GM06990 (cell line): ENCODE data around the gene PARK7.

Experiments used
- DNase-seq: peaks from one replicate; pipeline ENCODE4 v3.0.0-alpha.2; 2011; ENCODE audit not compliant: insufficient read length; ENCODE audit errors: extremely low read depth
- H3K27me3 ChIP-seq: replicated peaks from 2 replicates; pipeline ENCODE4 v1.6.0; 2011; ENCODE audit warnings: low read length; ENCODE audit not compliant: control insufficient read depth, insufficient read depth
- H3K36me3 ChIP-seq: 2 replicates; pipeline ENCODE4 v1.5.1; 2011; ENCODE audit warnings: low read length; ENCODE audit not compliant: control insufficient read depth, insufficient read depth
- H3K4me3 ChIP-seq: replicated peaks from 2 replicates; pipeline ENCODE4 v1.5.1; 2011; ENCODE audit warnings: low read depth, mild to moderate bottlenecking, control low read depth, low read length
- TF ChIP-seq, protein P1 (sequence below): IDR thresholded peaks from 2 replicates; pipeline ENCODE4 v1.5.1; 2011; ENCODE audit warnings: low read length, control low read depth, mild to moderate bottlenecking, inconsistent platforms; ENCODE audit not compliant: insufficient read depth, poor library complexity, severe bottlenecking

The PARK7 gene

GRCh38 chr1:8004803-8005573 is 43.5 kb downstream of the PARK7 start:
- TF ChIP-seq, protein P1, sequence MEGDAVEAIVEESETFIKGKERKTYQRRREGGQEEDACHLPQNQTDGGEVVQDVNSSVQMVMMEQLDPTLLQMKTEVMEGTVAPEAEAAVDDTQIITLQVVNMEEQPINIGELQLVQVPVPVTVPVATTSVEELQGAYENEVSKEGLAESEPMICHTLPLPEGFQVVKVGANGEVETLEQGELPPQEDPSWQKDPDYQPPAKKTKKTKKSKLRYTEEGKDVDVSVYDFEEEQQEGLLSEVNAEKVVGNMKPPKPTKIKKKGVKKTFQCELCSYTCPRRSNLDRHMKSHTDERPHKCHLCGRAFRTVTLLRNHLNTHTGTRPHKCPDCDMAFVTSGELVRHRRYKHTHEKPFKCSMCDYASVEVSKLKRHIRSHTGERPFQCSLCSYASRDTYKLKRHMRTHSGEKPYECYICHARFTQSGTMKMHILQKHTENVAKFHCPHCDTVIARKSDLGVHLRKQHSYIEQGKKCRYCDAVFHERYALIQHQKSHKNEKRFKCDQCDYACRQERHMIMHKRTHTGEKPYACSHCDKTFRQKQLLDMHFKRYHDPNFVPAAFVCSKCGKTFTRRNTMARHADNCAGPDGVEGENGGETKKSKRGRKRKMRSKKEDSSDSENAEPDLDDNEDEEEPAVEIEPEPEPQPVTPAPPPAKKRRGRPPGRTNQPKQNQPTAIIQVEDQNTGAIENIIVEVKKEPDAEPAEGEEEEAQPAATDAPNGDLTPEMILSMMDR = no peak
- Histone ChIP-seq H3K4me3 (no peak overlapping the region), H3K36me3 (peaks cover 1% of the 10 kb centered on the region; the same call in 1 of the 2 replicates), H3K27me3 (no peaks in the 10 kb centered on the region)
- DNase-seq = no peak

DNA sequence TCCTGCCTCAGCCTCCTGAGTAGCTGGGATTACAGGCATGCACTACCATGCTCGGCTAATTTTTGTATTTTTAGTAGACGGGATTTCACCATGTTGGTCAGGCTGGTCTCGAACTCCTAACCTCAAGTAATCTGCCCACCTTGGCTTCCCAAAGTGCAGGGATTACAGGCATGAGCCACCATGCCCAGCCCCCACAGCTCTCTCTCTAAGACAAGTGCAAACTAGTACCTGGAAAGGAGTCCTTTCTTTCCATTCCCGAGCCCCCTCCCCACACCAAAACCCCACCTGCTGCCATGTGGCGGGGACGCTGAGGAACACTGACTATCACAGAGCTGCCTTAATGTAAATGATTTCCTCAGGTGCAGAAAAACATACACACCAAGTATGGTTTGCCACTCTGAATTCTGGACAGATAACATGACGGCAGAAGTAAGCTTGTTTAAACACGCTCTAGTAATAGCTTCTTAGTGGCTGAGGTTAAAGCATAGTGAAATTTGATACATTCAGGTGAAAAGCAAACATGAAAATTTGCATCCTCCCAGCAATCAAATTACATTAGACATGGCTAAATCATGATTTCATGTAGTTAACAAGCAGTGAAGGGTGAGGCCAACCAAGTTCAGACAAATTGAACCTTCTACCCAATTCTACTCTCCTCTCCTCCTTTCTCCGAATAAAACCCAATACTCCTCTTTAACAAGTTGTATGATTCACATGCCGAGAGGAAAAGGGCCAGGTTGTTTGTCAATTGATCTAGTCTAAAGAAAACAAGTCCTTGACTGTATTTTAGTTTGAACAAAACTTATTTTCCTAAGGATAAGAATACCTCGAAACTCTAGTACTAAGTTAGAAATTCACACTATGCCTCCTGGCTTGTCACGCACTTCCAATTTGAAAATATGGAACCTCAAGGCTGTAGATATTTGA is 44.8 kb downstream of the PARK7 start:
- H3K4me3 ChIP-seq = no peak overlapping the region
- DNase-seq = no peak
- H3K27me3 ChIP-seq = no peaks in the 10 kb centered on the region
- peaks cover 1% of the 10 kb centered on the region; the same call in 1 of the 2 replicates for H3K36me3 ChIP-seq
- TF ChIP-seq, protein P1 = no peak

DNA sequence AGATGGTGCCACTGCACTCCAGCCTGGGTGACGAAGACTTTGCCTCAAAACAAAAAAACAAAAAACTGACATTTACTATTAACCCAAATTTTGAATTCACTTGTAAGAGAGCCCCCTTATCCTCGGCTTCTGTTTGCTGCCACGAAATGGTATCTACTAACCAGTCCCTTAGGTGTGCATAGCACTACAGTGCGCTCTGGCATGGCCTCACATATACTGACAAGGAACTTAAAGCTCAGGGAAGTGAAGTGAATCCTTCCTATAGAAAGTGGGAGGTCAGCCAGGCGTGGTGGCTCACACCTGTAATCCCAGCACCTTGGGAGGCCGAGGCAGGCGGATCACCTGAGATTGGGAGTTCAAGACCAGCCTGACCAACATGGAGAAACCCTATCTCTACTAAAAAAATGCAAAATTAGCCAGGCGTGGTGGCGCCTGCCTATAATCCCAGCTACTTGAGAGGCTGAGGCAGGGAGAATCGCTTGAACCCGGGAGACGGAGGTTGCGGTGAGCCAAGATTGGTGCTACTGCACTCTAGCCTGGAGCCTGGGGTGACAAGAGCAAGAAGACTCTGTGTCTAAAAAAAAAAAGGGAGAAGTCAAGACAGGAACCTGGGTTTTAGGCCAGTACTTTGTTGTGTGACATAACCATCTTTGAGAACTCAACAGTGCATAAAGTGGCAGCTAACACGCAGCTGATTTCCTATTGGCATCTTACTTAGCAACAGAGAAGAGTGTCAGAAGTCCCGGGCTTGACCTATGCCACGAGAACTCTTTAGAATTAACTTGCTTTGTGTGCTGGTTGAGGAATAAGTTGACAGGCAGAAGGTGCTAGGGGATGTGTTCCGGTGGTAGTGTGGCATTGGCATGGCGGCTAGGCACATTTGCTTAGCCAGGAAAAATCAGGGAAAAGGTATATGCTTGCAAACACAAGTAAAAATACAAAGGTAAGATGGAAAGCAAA is 47.8 kb downstream of the PARK7 start:
- TF ChIP-seq, protein P1 = no peak
- DNase-seq = no peak

DNA sequence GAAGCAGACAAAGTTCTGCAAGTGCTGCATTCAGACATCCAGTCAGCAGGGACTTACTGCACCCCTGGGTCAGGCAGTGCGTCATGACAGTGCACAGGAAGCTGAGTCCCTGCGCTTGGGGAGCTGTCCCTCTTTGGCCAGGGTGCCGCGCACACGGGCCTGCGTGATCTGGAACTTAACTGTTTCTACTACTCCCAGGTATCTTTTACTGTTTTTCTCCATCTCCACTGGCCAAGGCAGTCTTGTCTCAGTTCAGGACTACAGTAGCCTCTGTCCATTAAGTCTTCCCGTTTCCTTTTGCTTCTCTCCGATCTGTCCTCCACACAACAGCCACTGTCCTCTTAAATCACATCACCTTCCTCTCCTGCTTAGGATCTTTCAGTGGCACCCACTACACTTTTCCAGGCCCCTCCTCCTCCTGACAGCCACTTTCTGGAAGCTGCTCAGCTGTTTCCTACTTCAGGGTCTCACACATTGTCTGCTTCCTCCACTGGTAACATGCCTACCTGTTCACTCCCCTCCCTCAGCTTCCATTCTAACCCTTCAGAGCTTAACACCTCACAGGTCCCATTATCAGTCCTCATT is 48.7 kb downstream of the PARK7 start:
- Histone ChIP-seq H3K27me3 (no peaks in the 10 kb centered on the region), H3K4me3 (no peak overlapping the region), H3K36me3 (no peaks in the 10 kb centered on the region)
- TF ChIP-seq, protein P1 = no peak
- no peak for DNase-seq

More for the DNA sequence above, 47.8 kb downstream of the PARK7 start:
- Histone ChIP-seq H3K27me3 (no peaks in the 10 kb centered on the region), H3K4me3 (no peak overlapping the region), H3K36me3 (no peaks in the 10 kb centered on the region)

DNA sequence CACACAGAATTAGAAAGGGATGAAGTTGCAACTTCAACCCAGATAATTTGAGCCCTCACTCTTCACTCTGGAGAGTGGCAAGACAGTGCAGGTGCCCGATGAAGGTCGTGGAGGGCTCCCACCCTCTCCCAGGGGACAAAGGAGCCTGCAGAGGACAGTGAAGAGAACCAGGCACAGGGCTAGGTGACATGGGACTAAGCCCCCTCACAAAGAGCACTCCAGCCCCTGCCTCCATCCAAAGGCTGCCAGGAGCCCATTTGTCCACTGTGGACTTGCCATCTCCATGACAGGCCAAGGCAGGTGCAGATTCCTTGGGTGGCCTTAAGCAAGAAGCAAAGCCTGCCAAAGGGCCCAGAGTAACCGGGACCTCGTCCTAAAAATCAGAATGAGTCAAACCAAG is 49.5 kb downstream of the PARK7 start:
- TF ChIP-seq, protein P1 = no peak
- Histone ChIP-seq H3K4me3 (no peak overlapping the region), H3K27me3 (no peaks in the 10 kb centered on the region), H3K36me3 (no peaks in the 10 kb centered on the region)
- no peak for DNase-seq
